Cardiac muscle cell (in vitro differentiated cells and primary cell): ENCODE measurements around the gene GRPEL2. TPM values are rescaled to one million over a fixed set of nuclear protein-coding genes. Genes with fewer than 3 reads are reported as not detected.

Experiments used
- DNase-seq, 2 donors: peaks; one replicate each; pipeline versions ENCODE4 v3.0.0 to v3.0.0-alpha.2; 2010 to 2017; ENCODE audit warnings: low read depth in 1 of 2, low spot score in 1 of 2
- H3K27ac ChIP-seq: fragments of 200-600 bp; sonication (generic); 2 replicates; pipeline ENCODE4 v1.5.1; 2016
- H3K27me3 ChIP-seq: fragments of 200-600 bp; sonication (generic); 2 replicates; pipeline ENCODE4 v1.6.0; 2016; ENCODE audit warnings: control low read depth
- H3K36me3 ChIP-seq: fragments of 200-600 bp; sonication (generic); 2 replicates; pipeline ENCODE4 v1.5.1; 2016; ENCODE audit warnings: control low read depth
- H3K4me1 ChIP-seq: fragments of 200-600 bp; sonication (generic); 2 replicates; pipeline ENCODE4 v1.8.1; 2017; ENCODE audit warnings: low read depth, mild to moderate bottlenecking, mixed run types
- H3K4me3 ChIP-seq: fragments of 200-600 bp; sonication (generic); 2 replicates; pipeline ENCODE4 v1.5.1; 2016; ENCODE audit warnings: mild to moderate bottlenecking
- H3K9me3 ChIP-seq: fragments of 200-600 bp; sonication (generic); 2 replicates; pipeline ENCODE4 v1.5.1; 2017; ENCODE audit warnings: low read depth, mild to moderate bottlenecking, control low read depth
- CTCF ChIP-seq: IDR thresholded peaks from 2 replicates; pipeline ENCODE4 v1.5.1; 2012; ENCODE audit warnings: low read depth, mild to moderate bottlenecking, low read length
- polyA plus RNA-seq: library from polyadenylated mRNA; unstranded; fragments of >200 nt; fragmentation: Nextera tagmentation; extraction: Ambion mirVana; gene quantifications from 2 replicates; pipeline ENCODE4 v1.2.1, GENCODE V29; 2016
- total RNA-seq: library from RNA; depleted of rRNA; stranded (reverse); fragments of >200 nt; gene quantifications from 2 replicates; pipeline ENCODE4 v1.2.3, GENCODE V29; 2016

Gene GRPEL2
- total and polyA plus RNA-seq, 2 experiments from 2014 or later: 4.2 to 4.9 TPM

- peaks cover 18% of the 10 kb centered on the region for H3K4me1 ChIP-seq
- no peak overlapping the region for H3K27ac ChIP-seq
- H3K36me3 ChIP-seq: no peaks in the 10 kb centered on the region
- no peak overlapping the region for H3K4me3 ChIP-seq
- no peaks in the 10 kb centered on the region for H3K27me3 ChIP-seq
- no peaks in the 10 kb centered on the region for H3K9me3 ChIP-seq
- DNase-seq: peak; percentile 78 to 81
- peak; percentile 91 for TF ChIP-seq CTCF
Observed at GRCh38 chr5:149367249-149367971, 22.1 kb downstream of the GRPEL2 start.

- Histone ChIP-seq H3K9me3 (no peaks in the 10 kb centered on the region), H3K27me3 (no peaks in the 10 kb centered on the region), H3K4me1 (peaks cover 25% of the 10 kb centered on the region), H3K4me3 (no peak overlapping the region), H3K36me3 (no peaks in the 10 kb centered on the region), H3K27ac (no peak overlapping the region)
- DNase-seq: no peak
- TF ChIP-seq CTCF: no peak
Observed at GRCh38 chr5:149367972-149368645, 22.8 kb downstream of the GRPEL2 start.

- H3K9me3 ChIP-seq: no peaks in the 10 kb centered on the region
- no peak overlapping the region for H3K27ac ChIP-seq
- H3K36me3 ChIP-seq: no peaks in the 10 kb centered on the region
- peaks cover 25% of the 10 kb centered on the region for H3K4me1 ChIP-seq
- H3K27me3 ChIP-seq: no peaks in the 10 kb centered on the region
- TF ChIP-seq CTCF: no peak
- H3K4me3 ChIP-seq: no peak overlapping the region
- no peak for DNase-seq
Observed at GRCh38 chr5:149370878-149371277, 25.6 kb downstream of the GRPEL2 start.

- TF ChIP-seq CTCF: peak; percentile 88
- peak overlapping the region; percentile 86 for H3K27ac ChIP-seq
- DNase-seq: peak; percentile 63 to 74
- H3K4me3 ChIP-seq: no peak overlapping the region
- H3K4me1 ChIP-seq: peaks cover 25% of the 10 kb centered on the region
- H3K36me3 ChIP-seq: no peaks in the 10 kb centered on the region
- H3K27me3 ChIP-seq: no peaks in the 10 kb centered on the region
- H3K9me3 ChIP-seq: no peaks in the 10 kb centered on the region
Observed at GRCh38 chr5:149371296-149371962, 26.1 kb downstream of the GRPEL2 start.

- Histone ChIP-seq H3K36me3 (no peaks in the 10 kb centered on the region), H3K27ac (peak overlapping the region; percentile 86), H3K9me3 (no peaks in the 10 kb centered on the region), H3K27me3 (no peaks in the 10 kb centered on the region), H3K4me3 (no peak overlapping the region), H3K4me1 (peaks cover 25% of the 10 kb centered on the region)
- TF ChIP-seq CTCF: no peak
- no peak for DNase-seq
Observed at GRCh38 chr5:149372076-149372795, 26.9 kb downstream of the GRPEL2 start.
